GM23338 (cell line): ENCODE data around the gene GPHN. TPM values are rescaled to one million over a fixed set of nuclear protein-coding genes. Genes with fewer than 3 reads are reported as not detected.

Experiments
- CREB1 ChIP-seq: fragments of 250-450 bp; sonication (Bioruptor Pico); IDR thresholded peaks from 2 replicates; pipeline ENCODE4 v1.5.0; 2020; ENCODE audit warnings: low read depth, mild to moderate bottlenecking, moderate library complexity
- EZH2 ChIP-seq: fragments of 200-600 bp; sonication (generic); IDR thresholded peaks from one replicate; pipeline ENCODE4 v1.8.0; 2017; ENCODE audit warnings: antibody characterized with exemption, mild to moderate bottlenecking, low read depth; ENCODE audit not compliant: unreplicated experiment
- EZH2phosphoT487 ChIP-seq: fragments of 200-600 bp; sonication (generic); IDR thresholded peaks from one replicate; pipeline ENCODE4 v1.8.1; 2018; ENCODE audit warnings: antibody characterized with exemption; ENCODE audit not compliant: unreplicated experiment
- JUNB ChIP-seq: IDR thresholded peaks from one replicate; pipeline ENCODE4 v1.6.1; 2016; ENCODE audit warnings: antibody characterized with exemption; ENCODE audit not compliant: unreplicated experiment
- NANOG ChIP-seq: IDR thresholded peaks from 2 replicates; pipeline ENCODE4 v1.6.1; 2016; ENCODE audit warnings: antibody characterized with exemption, borderline replicate concordance
- POLR2AphosphoS5 ChIP-seq: IDR thresholded peaks from 2 replicates; pipeline ENCODE4 v1.6.1; 2016; ENCODE audit warnings: antibody characterized with exemption, low read depth
- STAT1 ChIP-seq: IDR thresholded peaks from one replicate; pipeline ENCODE4 v1.6.1; 2016; ENCODE audit warnings: antibody characterized with exemption; ENCODE audit not compliant: unreplicated experiment
- ZNF114 ChIP-seq: fragments of 250-450 bp; sonication (Bioruptor Pico); IDR thresholded peaks from 2 replicates; pipeline ENCODE4 v1.5.0; 2020; ENCODE audit warnings: mild to moderate bottlenecking, moderate library complexity
- polyA plus RNA-seq: library from polyadenylated mRNA; unstranded; fragments of >200 nt; fragmentation: Nextera tagmentation; extraction: Ambion mirVana; gene quantifications from 2 replicates; pipeline ENCODE4 v1.2.1, GENCODE V29; 2016
- total RNA-seq: library from RNA; depleted of rRNA; stranded (reverse); fragments of >200 nt; shearing (Covaris generic); gene quantifications from 2 replicates; pipeline ENCODE4 v1.2.3, GENCODE V29; 2014
- TF ChIP-seq, protein P1 (sequence below): fragments of 250-450 bp; sonication (Bioruptor Pico); IDR thresholded peaks from 2 replicates; pipeline ENCODE4 v1.5.0; 2020; ENCODE audit warnings: mild to moderate bottlenecking, moderate library complexity
- TF ChIP-seq, protein P2 (sequence below): IDR thresholded peaks from one replicate; pipeline ENCODE4 v1.6.1; 2018; ENCODE audit warnings: antibody characterized with exemption; ENCODE audit not compliant: unreplicated experiment
- TF ChIP-seq, protein P3 (sequence below): IDR thresholded peaks from 2 replicates; pipeline ENCODE4 v1.6.1; 2016; ENCODE audit warnings: antibody characterized with exemption

GPHN gene
- total and polyA plus RNA-seq, 2 experiments from 2014 or later, result 17.6 to 20.6 TPM

DNA sequence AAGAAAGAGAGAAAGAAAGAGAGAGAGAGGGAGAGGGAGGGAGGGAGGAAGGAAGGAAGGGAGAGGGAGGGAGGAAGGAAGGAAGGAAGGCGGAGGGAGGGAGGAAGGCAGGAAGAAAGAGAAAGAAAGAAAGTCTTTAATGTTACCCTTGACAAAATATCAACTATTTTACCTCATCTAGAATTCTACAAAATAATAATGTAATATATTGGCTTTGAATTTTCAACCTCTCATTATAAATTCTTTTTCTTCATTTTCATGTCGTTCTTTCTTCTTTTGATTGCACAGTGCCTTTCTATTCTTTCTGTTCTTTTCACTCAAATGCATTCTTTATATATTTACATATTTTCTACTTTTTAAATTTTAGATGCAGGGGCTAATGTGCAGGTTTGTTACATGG is 621.8 kb downstream of the GPHN start (continued):
- TF ChIP-seq, protein P1, sequence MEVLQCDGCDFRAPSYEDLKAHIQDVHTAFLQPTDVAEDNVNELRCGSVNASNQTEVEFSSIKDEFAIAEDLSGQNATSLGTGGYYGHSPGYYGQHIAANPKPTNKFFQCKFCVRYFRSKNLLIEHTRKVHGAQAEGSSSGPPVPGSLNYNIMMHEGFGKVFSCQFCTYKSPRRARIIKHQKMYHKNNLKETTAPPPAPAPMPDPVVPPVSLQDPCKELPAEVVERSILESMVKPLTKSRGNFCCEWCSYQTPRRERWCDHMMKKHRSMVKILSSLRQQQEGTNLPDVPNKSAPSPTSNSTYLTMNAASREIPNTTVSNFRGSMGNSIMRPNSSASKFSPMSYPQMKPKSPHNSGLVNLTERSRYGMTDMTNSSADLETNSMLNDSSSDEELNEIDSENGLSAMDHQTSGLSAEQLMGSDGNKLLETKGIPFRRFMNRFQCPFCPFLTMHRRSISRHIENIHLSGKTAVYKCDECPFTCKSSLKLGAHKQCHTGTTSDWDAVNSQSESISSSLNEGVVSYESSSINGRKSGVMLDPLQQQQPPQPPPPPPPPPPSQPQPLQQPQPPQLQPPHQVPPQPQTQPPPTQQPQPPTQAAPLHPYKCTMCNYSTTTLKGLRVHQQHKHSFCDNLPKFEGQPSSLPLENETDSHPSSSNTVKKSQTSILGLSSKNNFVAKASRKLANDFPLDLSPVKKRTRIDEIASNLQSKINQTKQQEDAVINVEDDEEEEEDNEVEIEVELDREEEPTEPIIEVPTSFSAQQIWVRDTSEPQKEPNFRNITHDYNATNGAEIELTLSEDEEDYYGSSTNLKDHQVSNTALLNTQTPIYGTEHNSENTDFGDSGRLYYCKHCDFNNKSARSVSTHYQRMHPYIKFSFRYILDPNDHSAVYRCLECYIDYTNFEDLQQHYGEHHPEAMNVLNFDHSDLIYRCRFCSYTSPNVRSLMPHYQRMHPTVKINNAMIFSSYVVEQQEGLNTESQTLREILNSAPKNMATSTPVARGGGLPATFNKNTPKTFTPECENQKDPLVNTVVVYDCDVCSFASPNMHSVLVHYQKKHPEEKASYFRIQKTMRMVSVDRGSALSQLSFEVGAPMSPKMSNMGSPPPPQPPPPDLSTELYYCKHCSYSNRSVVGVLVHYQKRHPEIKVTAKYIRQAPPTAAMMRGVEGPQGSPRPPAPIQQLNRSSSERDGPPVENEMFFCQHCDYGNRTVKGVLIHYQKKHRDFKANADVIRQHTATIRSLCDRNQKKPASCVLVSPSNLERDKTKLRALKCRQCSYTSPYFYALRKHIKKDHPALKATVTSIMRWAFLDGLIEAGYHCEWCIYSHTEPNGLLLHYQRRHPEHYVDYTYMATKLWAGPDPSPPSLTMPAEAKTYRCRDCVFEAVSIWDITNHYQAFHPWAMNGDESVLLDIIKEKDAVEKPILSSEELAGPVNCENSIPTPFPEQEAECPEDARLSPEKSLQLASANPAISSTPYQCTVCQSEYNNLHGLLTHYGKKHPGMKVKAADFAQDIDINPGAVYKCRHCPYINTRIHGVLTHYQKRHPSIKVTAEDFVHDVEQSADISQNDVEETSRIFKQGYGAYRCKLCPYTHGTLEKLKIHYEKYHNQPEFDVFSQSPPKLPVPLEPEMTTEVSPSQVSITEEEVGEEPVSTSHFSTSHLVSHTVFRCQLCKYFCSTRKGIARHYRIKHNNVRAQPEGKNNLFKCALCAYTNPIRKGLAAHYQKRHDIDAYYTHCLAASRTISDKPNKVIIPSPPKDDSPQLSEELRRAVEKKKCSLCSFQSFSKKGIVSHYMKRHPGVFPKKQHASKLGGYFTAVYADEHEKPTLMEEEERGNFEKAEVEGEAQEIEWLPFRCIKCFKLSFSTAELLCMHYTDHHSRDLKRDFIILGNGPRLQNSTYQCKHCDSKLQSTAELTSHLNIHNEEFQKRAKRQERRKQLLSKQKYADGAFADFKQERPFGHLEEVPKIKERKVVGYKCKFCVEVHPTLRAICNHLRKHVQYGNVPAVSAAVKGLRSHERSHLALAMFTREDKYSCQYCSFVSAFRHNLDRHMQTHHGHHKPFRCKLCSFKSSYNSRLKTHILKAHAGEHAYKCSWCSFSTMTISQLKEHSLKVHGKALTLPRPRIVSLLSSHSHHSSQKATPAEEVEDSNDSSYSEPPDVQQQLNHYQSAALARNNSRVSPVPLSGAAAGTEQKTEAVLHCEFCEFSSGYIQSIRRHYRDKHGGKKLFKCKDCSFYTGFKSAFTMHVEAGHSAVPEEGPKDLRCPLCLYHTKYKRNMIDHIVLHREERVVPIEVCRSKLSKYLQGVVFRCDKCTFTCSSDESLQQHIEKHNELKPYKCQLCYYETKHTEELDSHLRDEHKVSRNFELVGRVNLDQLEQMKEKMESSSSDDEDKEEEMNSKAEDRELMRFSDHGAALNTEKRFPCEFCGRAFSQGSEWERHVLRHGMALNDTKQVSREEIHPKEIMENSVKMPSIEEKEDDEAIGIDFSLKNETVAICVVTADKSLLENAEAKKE, result no peak
- TF ChIP-seq, protein P2, sequence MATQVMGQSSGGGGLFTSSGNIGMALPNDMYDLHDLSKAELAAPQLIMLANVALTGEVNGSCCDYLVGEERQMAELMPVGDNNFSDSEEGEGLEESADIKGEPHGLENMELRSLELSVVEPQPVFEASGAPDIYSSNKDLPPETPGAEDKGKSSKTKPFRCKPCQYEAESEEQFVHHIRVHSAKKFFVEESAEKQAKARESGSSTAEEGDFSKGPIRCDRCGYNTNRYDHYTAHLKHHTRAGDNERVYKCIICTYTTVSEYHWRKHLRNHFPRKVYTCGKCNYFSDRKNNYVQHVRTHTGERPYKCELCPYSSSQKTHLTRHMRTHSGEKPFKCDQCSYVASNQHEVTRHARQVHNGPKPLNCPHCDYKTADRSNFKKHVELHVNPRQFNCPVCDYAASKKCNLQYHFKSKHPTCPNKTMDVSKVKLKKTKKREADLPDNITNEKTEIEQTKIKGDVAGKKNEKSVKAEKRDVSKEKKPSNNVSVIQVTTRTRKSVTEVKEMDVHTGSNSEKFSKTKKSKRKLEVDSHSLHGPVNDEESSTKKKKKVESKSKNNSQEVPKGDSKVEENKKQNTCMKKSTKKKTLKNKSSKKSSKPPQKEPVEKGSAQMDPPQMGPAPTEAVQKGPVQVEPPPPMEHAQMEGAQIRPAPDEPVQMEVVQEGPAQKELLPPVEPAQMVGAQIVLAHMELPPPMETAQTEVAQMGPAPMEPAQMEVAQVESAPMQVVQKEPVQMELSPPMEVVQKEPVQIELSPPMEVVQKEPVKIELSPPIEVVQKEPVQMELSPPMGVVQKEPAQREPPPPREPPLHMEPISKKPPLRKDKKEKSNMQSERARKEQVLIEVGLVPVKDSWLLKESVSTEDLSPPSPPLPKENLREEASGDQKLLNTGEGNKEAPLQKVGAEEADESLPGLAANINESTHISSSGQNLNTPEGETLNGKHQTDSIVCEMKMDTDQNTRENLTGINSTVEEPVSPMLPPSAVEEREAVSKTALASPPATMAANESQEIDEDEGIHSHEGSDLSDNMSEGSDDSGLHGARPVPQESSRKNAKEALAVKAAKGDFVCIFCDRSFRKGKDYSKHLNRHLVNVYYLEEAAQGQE, result no peak
- TF ChIP-seq CREB1 (CRISPR knock-in tag), result no peak
- no peak for TF ChIP-seq ZNF114 (CRISPR knock-in tag)
- TF ChIP-seq EZH2, result no peak
- TF ChIP-seq NANOG, result no peak
- no peak for TF ChIP-seq STAT1
- TF ChIP-seq, protein P3, sequence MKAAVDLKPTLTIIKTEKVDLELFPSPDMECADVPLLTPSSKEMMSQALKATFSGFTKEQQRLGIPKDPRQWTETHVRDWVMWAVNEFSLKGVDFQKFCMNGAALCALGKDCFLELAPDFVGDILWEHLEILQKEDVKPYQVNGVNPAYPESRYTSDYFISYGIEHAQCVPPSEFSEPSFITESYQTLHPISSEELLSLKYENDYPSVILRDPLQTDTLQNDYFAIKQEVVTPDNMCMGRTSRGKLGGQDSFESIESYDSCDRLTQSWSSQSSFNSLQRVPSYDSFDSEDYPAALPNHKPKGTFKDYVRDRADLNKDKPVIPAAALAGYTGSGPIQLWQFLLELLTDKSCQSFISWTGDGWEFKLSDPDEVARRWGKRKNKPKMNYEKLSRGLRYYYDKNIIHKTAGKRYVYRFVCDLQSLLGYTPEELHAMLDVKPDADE, result no peak
- no peak for TF ChIP-seq EZH2phosphoT487
- no peak for TF ChIP-seq JUNB
- TF ChIP-seq POLR2AphosphoS5, result no peak
